ENCODE results near the gene NECAB3.
"Not testable (repeated sequence)": the region's sequence is repeated elsewhere in the genome, so short reads cannot be mapped to it uniquely, and the experiment has no call there.

Gene NECAB3

DNA sequence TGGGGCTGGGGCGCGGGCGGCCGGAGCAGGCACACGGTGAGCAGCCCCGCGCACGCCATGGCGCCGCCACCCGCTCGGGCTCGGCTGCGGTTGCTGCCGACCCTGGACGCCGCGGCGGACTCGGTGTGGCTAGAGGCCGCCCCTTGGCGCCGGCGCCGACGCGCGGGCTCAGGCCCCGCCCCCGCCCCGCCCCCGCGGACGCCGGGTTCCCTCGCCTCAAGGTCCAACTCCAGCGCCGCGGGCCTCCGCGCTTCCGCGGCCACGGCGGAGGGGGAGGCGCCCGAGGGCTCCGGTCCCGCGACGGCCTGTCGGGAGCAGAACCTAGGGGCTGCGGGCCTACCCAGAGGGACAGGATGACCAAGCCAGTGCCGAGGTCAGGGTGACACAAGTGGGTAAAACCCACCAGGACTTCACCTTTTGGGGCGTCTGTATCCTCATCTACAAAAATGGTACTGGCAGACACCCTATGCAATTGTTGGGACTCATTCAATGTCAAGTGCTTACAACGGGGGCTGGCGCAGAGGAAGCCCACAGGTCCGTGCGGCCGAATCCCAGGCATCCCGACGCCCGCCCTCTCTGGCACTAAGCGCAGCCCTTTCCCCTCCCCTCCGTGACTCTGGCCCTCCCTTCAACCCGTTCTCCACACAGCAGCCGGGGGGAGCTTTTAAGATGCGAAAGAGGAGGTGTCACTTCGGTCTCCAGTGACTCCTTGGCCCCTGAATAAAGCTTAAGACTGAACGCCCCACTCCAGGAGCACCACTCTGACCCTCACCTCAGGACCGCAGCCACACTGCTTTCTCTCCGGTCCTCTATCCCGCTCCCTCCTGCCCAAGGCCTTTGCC lies at the start of gene NECAB3:
Gene NECAB3 (minus strand): TSS at position 135 of the 842 bp plus-strand sequence. CDS start 76 bp downstream, at position 59.
- no peak for DNase-seq

DNA sequence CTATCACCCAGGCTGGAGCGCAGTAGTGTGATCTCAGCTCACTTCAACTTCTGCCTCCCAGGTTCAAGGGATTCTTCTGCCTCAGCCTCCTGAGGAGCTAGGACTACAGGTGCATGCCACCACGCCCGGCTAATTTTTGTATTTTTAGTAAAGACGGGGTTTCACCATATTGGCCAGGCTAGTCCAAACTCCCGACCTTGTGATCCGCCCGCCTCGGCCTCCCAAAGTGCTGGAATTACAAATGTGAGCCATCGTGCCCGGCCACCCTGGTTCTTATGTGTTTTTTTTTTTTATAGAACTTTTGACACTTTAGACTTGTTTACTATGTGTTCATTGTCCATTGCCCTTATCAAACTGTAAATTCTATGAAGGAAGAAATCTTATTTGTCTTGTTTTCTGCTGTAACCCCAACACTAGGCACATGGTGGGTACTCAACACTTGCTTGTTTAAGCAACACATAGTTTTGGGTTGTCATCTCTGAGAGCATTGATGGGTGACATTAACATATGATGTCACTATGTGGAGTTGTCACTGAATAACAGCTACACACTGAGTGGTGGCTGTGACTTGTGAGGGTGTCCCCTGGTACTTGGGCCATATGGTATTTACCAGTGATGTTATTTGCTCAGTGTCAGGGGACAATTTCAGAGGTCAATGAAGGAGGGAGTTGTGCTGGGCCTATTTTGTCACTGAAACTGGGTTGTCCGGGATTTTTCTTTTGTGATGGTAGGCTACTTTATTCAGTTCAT lies 47.3 kb upstream of the NECAB3 start:
- no peak for DNase-seq

DNA sequence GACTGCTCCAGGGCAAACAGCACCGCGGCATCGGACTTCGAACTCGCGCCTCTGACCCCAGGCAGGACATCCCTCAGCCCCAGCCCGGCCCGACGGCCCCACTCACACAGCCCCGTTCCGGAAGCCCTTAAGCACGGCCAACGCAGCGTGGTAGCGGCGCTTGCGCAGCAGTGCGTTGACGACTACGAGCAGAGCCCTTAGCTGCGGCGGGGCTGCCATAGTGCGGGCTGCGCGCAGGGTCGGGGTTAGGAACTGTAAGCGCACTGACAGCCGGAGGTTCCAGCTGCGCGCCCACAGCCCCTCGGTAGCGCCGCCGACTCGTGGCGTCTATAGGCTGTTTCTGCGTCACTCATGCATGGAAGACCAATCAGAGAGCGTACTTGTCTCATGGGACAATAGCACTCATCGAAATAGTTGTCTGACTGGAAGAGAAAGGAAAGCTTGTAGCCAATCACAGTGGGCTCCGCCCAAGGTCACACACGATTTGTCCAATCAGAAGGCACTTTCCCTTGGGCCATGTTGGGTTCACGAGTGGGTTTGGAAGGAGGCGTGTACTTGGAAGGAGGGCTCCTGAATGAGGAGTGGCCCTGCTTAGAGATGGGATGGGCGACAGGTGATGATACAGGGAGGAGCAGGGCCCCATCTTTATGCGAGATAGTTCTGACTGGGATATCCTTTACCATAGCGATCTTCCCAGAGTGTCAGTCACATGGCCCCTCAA lies 45.9 kb upstream of the NECAB3 start, which contains the start of gene PXMP4:
Gene PXMP4 (minus strand): TSS at position 322 of the 721 bp plus-strand sequence. CDS start 103 bp downstream, at position 219.
- DNase-seq: peak; percentile 93

- no peak for DNase-seq
Observed at GRCh38 chr20:33719277-33719988, 45.2 kb upstream of the NECAB3 start.

DNA sequence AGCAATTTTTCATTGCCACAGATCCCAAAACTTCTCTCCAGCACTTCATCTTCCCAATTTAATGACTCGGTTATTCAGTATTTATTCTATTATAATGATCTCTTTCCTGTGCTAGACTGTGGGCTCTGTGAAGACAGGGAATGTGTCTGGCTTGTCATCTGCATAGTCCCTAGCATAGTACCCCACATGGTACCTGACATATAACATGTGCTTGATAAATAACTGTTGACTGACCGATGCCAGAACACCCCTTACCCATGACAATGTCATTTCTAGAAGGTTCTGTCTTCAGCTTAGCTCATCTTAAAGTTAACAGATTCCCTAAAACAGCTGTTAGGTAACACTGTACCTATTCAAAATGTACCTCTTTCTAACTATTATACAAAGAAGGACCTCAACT lies 42.3 kb upstream of the NECAB3 start:
- no peak for DNase-seq

DNA sequence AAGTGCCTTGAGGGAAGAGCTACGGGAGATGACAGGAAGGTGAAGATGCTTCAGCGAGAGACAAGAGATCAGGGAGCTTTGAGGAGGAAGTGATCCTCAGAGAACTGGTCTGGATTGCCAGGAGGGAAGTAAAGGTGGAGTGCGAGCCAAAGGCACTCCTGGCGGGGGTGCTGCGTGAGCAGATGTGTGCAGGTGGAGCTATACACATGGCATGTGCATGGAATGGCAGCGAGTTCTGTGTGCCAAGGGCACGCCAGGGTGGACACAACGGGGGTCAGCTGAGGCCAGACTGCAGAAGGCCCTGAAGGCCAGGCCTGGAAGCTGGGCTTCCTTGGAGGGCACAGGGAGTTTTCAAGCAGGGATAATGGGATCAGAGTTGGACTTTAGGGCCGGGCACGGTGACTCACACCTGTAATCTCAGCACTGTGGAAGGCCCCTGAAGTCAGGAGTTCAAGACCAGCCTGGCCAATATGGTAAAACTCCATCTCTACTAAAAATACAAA lies 39.7 kb upstream of the NECAB3 start:
- DNase-seq: no peak

- no peak for DNase-seq
Observed at GRCh38 chr20:33711446-33711738, 37.2 kb upstream of the NECAB3 start.

DNA sequence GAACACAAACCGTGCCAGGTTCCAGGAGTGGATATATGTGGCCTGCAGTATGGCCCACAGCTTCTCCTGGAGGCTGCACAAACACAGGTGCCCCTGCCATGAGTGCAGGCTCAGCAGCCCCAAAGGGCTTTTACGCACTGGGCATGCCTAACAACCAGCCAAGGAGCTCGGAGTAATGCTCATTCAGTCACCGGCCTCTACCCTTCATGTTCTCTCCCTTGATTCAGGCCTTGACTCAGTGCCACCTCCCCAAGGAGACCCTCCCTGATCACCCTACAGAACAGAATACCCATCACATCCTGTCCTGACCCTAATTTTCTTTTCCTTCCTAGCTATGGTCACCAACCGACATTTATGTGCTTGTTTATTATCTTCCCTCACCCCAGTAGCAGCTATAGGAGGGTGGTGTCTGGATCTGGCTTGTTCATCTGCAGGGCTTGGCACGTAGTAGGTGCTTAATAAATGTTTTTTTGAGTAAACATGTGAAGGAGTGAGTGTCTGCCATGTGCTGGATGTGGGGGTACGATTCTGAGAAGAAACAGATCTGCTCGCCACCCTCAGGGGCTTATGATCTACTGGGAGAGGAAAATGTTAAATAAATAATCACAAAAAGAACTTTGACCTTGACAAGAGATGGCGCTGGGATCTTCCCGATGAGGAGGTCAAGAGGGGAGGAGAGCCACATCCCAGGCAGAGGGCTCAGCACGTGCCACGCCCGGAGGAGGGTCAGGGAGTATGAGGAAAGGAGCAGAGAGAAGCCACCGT lies 36.6 kb upstream of the NECAB3 start:
- no peak for DNase-seq

GRCh38 chr20:33709905-33710541 lies 35.8 kb upstream of the NECAB3 start:
- no peak for DNase-seq

- no peak for DNase-seq
Observed at GRCh38 chr20:33709398-33709797, 35.2 kb upstream of the NECAB3 start.

GRCh38 chr20:33707668-33708067 lies 33.4 kb upstream of the NECAB3 start:
- no peak for DNase-seq

- no peak for DNase-seq
Observed at GRCh38 chr20:33704197-33704924, 30.1 kb upstream of the NECAB3 start.

GRCh38 chr20:33703498-33704137 lies 29.4 kb upstream of the NECAB3 start:
- no peak for DNase-seq

DNA sequence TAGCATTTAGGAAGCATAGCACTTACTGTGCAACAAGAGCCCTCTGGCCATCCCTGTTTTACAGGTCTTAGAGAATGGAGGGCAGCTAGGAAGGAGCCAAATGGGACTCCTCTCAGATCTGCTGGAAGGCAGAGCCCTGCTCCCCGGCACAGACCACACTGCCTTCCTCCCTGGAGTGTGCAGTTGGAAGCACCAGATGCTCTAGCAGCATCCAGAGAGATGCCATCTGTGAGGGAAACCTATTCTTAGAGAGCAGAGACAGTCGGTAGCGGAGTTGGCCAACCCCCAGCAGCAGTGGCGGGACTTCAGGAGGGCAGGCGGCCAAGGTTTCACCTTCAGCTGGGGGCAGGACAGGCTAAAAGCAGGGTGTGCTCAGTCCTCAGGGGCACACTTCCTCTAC lies 28.6 kb upstream of the NECAB3 start:
- DNase-seq: no peak

- DNase-seq: no peak
Observed at GRCh38 chr20:33701629-33702450, 27.6 kb upstream of the NECAB3 start.

DNA sequence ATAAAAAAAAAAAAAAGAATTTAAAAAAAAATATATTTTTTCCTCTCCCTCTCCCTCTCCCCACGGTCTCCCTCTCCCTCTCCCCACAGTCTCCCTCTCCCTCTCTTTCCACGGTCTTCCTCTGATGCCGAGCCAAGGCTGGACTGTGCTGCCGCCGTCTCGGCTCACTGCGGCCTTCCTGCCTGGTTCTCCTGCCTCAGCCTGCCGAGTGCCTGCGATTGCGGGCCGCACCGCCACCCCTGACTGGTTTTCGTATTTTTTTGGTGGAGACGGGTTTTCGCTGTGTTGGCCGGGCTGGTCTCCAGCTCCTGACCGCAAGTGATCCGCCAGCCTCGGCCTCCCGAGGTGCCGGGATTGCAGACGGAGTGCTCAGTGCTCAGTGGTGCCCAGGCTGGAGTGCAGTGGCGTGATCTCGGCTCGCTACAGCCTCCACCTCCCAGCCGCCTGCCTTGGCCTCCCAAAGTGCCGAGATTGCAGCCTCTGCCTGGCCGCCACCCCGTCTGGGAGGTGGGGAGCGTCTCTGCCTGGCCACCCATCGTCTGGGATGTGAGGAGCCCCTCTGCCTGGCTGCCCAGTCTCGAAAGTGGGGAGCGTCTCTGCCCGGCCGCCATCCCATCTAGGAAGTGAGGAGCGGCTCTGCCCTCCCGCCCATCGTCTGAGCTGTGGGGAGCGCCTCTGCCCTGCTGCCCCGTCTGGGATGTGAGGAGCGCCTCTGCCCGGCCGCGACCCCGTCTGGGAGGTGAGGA lies 26.6 kb upstream of the NECAB3 start:
- DNase-seq: not testable (repeated sequence)

GRCh38 chr20:33698966-33699365 lies 24.7 kb upstream of the NECAB3 start:
- not testable (repeated sequence) for DNase-seq

GRCh38 chr20:33697129-33697528 lies 22.9 kb upstream of the NECAB3 start:
- DNase-seq: no peak

Measured in KG1 (cell line).